ENCODE results near the gene PTH2.
"Not testable (repeated sequence)": the region's sequence is repeated elsewhere in the genome, so short reads cannot be mapped to it uniquely, and the experiment has no call there.

GRCh38 chr19:49444100-49444700 lies 21.0 kb upstream of the PTH2 start:
- not testable (repeated sequence) for TF ChIP-seq CTCF, POLR2A, EP300 (IDR thresholded peaks at IDR 0.05)
